Measurements from ENCODE around the gene ADAMTSL5.
"Not testable (repeated sequence)": the region's sequence is repeated elsewhere in the genome, so short reads cannot be mapped to it uniquely, and the experiment has no call there.

ADAMTSL5 gene

DNA sequence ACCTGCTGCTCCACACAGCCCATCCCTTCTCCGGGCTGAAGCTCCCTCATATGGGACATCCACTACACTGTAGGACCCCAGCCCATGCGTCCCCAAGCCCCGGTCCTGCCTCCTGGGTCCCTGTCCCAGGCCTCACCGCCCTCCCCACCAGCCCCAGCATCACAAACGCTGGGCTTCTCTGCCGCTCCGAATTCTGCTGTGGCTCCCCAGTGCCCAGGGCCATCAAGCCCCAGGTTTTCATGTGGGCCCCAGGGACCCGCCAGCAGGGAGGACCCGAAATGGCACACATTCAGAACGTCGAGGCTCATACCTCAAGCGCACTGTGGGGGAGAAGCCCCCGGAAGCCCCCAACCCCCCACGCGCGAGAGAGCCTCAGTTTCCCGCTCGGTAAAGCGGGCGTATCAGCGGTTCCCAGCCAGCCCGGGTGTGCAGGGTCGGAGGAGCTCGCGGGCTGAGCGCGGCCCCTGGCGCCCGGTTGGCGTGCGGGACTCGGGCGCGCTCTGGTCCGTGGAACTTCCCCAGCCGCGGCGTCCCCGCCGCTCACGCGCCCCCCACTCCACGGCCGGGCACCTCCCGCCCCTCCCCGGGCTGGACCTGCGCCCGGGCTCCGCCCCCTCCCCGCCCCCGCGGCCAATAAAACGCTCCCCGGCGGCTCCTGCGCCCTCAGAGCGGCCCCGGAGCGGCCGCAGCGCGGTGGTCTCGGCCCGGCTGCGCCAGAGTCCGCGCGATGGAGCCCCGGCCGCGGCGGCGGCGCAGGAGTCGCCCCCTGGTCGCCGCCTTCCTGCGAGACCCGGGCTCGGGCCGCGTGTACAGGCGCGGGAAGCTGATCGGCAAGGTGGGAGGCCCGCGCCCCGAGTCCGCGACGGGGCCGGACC lies 10.8 kb upstream of the ADAMTSL5 start, which contains the start of gene PLK5:
Gene PLK5, plus strand, starts transcription at position 666 of the 875 bp plus-strand sequence. CDS start 2,920 bp downstream, outside the sequence.
- no peak for DNase-seq (ENCODE audit: low read depth)
- TF ChIP-seq, protein P1, sequence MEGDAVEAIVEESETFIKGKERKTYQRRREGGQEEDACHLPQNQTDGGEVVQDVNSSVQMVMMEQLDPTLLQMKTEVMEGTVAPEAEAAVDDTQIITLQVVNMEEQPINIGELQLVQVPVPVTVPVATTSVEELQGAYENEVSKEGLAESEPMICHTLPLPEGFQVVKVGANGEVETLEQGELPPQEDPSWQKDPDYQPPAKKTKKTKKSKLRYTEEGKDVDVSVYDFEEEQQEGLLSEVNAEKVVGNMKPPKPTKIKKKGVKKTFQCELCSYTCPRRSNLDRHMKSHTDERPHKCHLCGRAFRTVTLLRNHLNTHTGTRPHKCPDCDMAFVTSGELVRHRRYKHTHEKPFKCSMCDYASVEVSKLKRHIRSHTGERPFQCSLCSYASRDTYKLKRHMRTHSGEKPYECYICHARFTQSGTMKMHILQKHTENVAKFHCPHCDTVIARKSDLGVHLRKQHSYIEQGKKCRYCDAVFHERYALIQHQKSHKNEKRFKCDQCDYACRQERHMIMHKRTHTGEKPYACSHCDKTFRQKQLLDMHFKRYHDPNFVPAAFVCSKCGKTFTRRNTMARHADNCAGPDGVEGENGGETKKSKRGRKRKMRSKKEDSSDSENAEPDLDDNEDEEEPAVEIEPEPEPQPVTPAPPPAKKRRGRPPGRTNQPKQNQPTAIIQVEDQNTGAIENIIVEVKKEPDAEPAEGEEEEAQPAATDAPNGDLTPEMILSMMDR (conservative IDR thresholded peaks at IDR 0.05; ENCODE audit: low read depth, low read length) = no peak
- H3K4me3 ChIP-seq (ENCODE audit: low read depth, low read length) = no peak within 1 kb of the TSS

DNA sequence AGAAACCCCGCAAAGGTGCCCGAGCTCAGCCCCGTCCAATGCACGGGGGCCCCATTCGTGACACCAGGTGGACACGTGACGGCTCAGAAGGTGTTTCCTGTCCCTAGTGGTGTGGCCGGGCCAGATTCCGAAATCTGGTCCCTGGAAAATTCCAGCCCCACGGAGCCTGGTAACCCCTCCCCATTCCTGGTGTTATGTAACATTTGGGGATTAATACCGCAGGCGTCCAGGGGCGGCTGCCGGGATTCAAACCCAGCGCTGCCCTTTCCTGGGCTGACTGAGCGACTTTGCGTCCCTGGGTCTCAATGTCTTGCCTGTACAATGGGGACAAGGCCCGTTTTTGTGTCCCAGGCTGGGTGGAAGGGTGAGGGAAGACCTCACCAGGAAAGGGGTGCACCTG lies 10.0 kb upstream of the ADAMTSL5 start:
- no peak overlapping the region for H3K4me3 ChIP-seq (ENCODE audit: low read depth, low read length)
- TF ChIP-seq, protein P1 (conservative IDR thresholded peaks at IDR 0.05; ENCODE audit: low read depth, low read length) = no peak
- DNase-seq (ENCODE audit: low read depth) = no peak

DNA sequence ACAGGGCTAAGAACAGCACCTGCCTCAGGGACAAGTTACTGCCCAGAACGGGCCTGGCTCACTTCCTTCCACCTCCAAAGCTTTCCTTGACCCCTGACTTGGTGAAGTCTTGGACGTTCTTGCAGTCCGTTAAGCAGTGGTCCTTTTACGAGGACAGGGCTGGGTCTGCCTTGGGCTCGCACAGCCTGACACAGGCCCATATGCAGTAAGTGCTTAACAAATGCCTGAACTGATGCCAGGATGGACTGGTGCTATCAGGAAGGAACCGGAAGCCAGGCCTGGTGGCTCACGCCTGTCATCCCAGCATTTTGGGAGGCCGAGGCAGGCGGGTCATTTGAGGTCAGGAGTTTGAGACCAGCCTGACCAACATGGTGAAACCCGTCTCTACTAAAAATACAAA lies 9.2 kb upstream of the ADAMTSL5 start:
- no peak for DNase-seq (ENCODE audit: low read depth)
- no peak overlapping the region for H3K4me3 ChIP-seq (ENCODE audit: low read depth, low read length)
- TF ChIP-seq, protein P1 (conservative IDR thresholded peaks at IDR 0.05; ENCODE audit: low read depth, low read length) = no peak

DNA sequence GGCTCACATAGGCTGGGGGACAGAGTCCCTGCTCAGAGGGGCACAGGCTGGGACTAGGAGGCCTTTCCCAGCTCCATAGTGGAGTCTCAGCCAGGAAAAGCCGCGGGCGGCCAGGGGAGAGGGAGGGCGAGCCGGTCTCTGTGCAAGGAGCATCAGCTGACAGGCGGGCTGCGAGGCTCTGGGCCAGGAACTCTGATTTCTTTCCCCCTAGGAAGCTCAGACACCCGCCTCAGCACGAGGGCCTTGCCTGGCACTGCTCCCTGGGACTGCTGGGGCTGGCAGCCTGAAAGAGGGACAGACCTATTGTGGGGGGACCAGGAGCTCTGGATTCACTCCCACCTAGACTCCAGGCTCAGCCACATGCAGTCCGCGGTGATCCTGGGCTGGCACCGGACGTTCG lies 8.8 kb upstream of the ADAMTSL5 start:
- DNase-seq (ENCODE audit: low read depth) = no peak
- TF ChIP-seq, protein P1 (conservative IDR thresholded peaks at IDR 0.05; ENCODE audit: low read depth, low read length) = no peak
- no peak overlapping the region for H3K4me3 ChIP-seq (ENCODE audit: low read depth, low read length)

DNA sequence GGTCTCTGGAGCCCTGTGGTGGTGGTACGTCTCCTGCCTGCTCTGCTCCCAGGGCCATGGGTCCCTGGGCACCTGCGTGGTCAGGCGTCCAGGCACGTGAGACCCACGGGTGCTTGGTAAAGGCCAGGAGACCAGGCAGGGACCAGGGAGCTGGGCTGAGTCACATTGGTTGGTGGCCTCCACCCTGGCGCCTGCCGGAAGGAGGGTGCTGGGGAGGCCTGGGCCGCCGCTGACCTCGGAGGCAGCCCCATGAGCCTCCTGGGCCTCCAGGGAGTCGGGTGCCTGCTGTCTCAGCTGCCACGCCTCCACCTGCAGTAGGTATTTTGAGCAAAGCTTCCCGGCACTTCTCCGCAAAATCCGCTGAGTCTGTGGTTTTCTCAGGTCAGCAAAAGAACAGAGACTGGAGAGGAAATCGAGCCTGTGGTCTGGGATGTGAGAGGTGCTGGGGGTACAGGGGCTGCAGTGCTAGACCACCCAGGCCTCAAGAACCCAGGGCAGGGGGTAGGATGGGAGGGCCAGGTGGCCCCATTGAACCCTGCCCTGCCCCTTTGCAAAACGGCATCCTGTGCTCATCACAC lies 7.5 kb upstream of the ADAMTSL5 start:
- no peak for DNase-seq (ENCODE audit: low read depth)
- TF ChIP-seq, protein P1 (conservative IDR thresholded peaks at IDR 0.05; ENCODE audit: low read depth, low read length) = no peak
- no peak overlapping the region for H3K4me3 ChIP-seq (ENCODE audit: low read depth, low read length)

DNA sequence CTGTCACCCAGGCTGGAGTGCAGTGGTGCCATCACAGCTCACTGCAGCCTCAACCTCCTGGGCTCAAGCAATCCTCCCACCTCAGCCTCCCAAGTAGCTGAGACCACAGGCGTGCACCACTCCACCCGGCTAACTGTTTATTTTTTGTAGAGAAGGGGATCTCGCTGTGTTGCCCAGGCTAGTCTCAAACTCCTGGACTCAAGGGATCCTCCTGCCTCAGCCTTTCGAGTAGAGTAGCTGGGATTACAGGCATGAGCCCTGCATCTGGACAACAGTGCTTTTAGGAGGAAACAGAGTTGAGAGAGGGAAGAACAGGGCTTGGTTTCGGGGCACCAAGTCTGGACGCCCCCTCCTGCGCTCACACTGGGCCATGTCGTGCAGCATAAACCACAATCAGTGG lies 7.0 kb upstream of the ADAMTSL5 start:
- not testable (repeated sequence) for DNase-seq (ENCODE audit: low read depth); H3K4me3 ChIP-seq (ENCODE audit: low read depth, low read length)

DNA sequence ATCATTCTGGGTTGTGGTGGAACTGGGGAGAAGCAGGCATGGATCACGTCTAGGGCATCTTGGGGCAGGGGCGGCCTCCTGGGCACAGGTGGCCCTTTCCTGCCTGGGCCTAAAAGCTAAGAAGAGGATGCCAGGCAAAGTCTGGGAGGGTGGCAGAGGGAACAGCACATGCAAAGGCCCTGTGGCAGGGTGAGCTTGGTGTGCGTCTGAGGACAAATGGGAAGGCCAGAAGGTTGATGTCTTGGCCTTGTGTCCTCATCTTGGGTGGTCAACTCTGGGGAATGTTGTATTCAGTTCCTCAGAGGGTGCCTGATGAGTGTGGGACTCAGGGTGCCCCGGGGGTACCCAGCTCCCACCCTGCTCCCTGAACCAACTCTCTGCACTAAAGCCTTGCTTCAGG lies 5.7 kb upstream of the ADAMTSL5 start:
- no peak overlapping the region for H3K4me3 ChIP-seq (ENCODE audit: low read depth, low read length)
- TF ChIP-seq, protein P1 (conservative IDR thresholded peaks at IDR 0.05; ENCODE audit: low read depth, low read length) = no peak
- no peak for DNase-seq (ENCODE audit: low read depth)
